Measurements from ENCODE around the gene MRPL18. TPM values are rescaled to one million over a fixed set of nuclear protein-coding genes. Genes with fewer than 3 reads are reported as not detected.

Gene MRPL18
- total and polyA plus RNA-seq, 2 experiments from 2014 or later = 84.8 to 93.5 TPM

DNA sequence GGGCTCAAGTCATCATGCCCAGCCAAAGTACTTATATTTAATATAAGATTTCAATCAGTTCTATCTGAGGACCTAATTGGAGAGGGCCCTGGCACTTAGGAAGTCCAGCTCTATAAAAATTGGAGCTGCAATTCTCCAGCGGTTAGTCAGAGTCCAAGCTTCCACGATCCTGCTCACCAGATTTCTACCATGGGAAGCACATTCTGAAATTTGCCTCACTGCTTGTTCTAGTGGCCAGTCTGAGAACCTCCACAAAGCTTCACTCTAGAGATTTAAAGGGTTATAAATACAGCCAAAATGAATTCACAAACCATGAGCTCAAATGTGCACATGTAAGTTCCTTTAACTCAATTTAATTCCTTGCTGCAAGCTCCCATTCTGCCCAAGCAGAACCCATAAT lies 43.3 kb downstream of the MRPL18 start:
- Histone ChIP-seq H3K9me3 (ENCODE audit: low read depth) (no peaks in the 10 kb centered on the region), H3K4me1 (ENCODE audit: insufficient read depth) (no peaks in the 10 kb centered on the region), H3K9me2 (replicated peaks; ENCODE audit: insufficient read depth) (no peaks in the 10 kb centered on the region), H3K79me2 (no peaks in the 10 kb centered on the region), H3K27ac (no peak overlapping the region), H4K20me1 (ENCODE audit: insufficient read depth, poor library complexity, severe bottlenecking) (no peaks in the 10 kb centered on the region), H3K27me3 (no peaks in the 10 kb centered on the region), H3K4me3 (no peak overlapping the region), H3K36me3 (replicated peaks; ENCODE audit: insufficient read depth, low read depth) (no peaks in the 10 kb centered on the region), H3K4me2 (no peak overlapping the region), H2AFZ (no peak overlapping the region)
- WGBS (ENCODE audit: low lambda C conversion rate, missing lambda C conversion rate) = 74% methylated on average over 2 of the region's 2 CpGs
- TF ChIP-seq EZH2 (IDR thresholded peaks at IDR 0.05; ENCODE audit: borderline replicate concordance) (no peak), EZH2phosphoT487 (IDR thresholded peaks at IDR 0.05; ENCODE audit: low read depth, severe bottlenecking, unreplicated experiment) (no peak)
- TF ChIP-seq, protein P1, sequence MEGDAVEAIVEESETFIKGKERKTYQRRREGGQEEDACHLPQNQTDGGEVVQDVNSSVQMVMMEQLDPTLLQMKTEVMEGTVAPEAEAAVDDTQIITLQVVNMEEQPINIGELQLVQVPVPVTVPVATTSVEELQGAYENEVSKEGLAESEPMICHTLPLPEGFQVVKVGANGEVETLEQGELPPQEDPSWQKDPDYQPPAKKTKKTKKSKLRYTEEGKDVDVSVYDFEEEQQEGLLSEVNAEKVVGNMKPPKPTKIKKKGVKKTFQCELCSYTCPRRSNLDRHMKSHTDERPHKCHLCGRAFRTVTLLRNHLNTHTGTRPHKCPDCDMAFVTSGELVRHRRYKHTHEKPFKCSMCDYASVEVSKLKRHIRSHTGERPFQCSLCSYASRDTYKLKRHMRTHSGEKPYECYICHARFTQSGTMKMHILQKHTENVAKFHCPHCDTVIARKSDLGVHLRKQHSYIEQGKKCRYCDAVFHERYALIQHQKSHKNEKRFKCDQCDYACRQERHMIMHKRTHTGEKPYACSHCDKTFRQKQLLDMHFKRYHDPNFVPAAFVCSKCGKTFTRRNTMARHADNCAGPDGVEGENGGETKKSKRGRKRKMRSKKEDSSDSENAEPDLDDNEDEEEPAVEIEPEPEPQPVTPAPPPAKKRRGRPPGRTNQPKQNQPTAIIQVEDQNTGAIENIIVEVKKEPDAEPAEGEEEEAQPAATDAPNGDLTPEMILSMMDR (IDR thresholded peaks at IDR 0.05; ENCODE audit: poor library complexity) = no peak
- no peak for DNase-seq (ENCODE audit: low spot score)

DNA sequence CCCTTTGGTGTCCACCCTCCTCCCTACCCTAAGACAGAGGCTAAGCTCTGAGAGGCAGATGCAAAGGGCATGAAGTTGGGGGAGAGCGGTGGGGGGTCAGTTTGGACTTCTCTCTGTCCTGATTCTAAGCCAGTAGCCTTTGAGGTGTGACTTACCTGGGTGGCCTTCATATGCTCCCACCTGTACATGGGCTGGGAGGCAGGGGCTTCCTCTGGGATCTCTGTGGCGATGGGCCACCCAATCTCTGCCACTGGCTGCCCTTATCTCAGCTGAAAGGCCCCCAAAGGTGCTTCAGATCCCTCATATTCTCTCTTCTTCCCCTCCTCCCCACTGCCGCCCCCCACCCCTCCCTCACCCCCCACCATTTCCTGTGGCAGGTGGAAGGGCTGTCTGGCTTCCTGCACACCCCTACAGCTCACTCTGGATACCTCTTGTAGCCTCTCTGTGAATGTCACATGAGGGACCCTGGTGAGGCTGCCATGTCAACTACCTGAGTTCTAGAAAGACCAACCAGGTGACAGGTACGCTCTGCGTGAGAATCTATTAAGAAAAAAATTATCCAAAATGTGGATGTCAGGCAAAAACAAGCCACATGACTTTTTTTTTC lies 43.8 kb downstream of the MRPL18 start:
- Histone ChIP-seq H2AFZ (no peak overlapping the region), H3K9me2 (replicated peaks; ENCODE audit: insufficient read depth) (no peaks in the 10 kb centered on the region), H3K4me2 (no peak overlapping the region), H3K27me3 (no peaks in the 10 kb centered on the region), H3K27ac (no peak overlapping the region), H3K4me3 (no peak overlapping the region), H3K4me1 (ENCODE audit: insufficient read depth) (no peaks in the 10 kb centered on the region), H3K9me3 (ENCODE audit: low read depth) (no peaks in the 10 kb centered on the region), H3K79me2 (no peaks in the 10 kb centered on the region), H4K20me1 (ENCODE audit: insufficient read depth, poor library complexity, severe bottlenecking) (no peaks in the 10 kb centered on the region), H3K36me3 (replicated peaks; ENCODE audit: insufficient read depth, low read depth) (no peaks in the 10 kb centered on the region)
- DNase-seq (ENCODE audit: low spot score) = no peak
- TF ChIP-seq, protein P1 (IDR thresholded peaks at IDR 0.05; ENCODE audit: poor library complexity) = no peak
- TF ChIP-seq EZH2 (IDR thresholded peaks at IDR 0.05; ENCODE audit: borderline replicate concordance) (no peak), EZH2phosphoT487 (IDR thresholded peaks at IDR 0.05; ENCODE audit: low read depth, severe bottlenecking, unreplicated experiment) (no peak)
- 99% methylated on average over 4 of the region's 5 CpGs for WGBS (ENCODE audit: low lambda C conversion rate, missing lambda C conversion rate)

DNA sequence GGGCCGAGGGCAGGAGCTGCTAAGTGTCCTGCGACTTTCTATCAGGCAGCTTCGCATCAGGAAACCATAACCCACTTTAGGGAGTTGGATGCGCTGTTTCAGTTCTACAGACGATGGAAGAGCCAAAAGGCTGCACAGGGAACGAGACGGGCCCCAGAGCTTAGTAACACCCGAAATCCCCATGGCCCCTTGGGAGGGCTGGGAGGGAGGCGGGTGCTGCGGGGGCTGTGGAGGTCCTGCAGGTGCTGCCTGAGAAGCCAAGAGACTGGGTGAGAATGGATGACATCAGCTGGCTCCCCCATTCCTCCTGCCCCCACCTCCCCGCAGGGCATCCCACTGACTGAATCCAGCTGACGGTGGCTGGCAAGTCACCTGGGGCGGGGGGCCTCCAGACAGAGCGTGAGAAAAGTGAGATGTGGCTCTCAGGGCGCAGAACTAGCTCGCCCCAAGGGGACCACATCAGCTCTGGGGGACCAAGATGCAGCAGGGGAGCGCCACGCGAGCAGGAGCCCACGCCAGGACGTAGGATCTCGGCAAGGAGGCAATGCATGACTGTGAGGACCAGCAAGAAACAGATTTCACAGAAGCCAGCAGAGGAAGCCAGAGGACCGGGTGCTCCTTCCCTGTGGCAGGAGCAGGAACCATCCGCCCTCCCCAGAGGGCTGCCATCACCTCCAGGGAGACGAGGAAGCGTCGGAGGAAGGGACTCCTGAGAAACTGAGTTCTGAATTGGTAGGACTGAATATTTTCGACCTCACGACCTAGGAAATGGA lies 46.6 kb downstream of the MRPL18 start:
- 93% methylated on average over 26 of the region's 29 CpGs for WGBS (ENCODE audit: low lambda C conversion rate, missing lambda C conversion rate)
- no peak overlapping the region for H3K4me2 ChIP-seq
- TF ChIP-seq EZH2phosphoT487 (IDR thresholded peaks at IDR 0.05; ENCODE audit: low read depth, severe bottlenecking, unreplicated experiment) = no peak
- TF ChIP-seq EZH2 (IDR thresholded peaks at IDR 0.05; ENCODE audit: borderline replicate concordance) = no peak
- TF ChIP-seq, protein P1 (IDR thresholded peaks at IDR 0.05; ENCODE audit: poor library complexity) = no peak

More for the DNA sequence above, 46.6 kb downstream of the MRPL18 start:
- no peak overlapping the region for H3K4me3 ChIP-seq
- no peaks in the 10 kb centered on the region for H3K4me1 ChIP-seq (ENCODE audit: insufficient read depth)
- DNase-seq (ENCODE audit: low spot score) = no peak
- H3K9me2 ChIP-seq (replicated peaks; ENCODE audit: insufficient read depth) = no peaks in the 10 kb centered on the region
- H3K36me3 ChIP-seq (replicated peaks; ENCODE audit: insufficient read depth, low read depth) = no peaks in the 10 kb centered on the region
- H3K9me3 ChIP-seq (ENCODE audit: low read depth) = no peaks in the 10 kb centered on the region
- H3K27ac ChIP-seq = no peak overlapping the region
- H4K20me1 ChIP-seq (ENCODE audit: insufficient read depth, poor library complexity, severe bottlenecking) = no peaks in the 10 kb centered on the region
- no peaks in the 10 kb centered on the region for H3K79me2 ChIP-seq
- H3K27me3 ChIP-seq = no peaks in the 10 kb centered on the region
- H2AFZ ChIP-seq = no peak overlapping the region
